CD4-positive, alpha-beta memory T cell (primary cell): ENCODE measurements around the gene ENTHD1. TPM values are rescaled to one million over a fixed set of nuclear protein-coding genes. Genes with fewer than 3 reads are reported as not detected.

Source experiments
- CTCF ChIA-PET: fragments of 350-600 bp; sonication (Branson Sonifier 250); formaldehyde crosslinking; loops from one replicate; lab custom pipeline; 2021; ENCODE audit warnings: inconsistent platforms; ENCODE audit not compliant: partially characterized antibody; lab: Charles Lee
- POLR2A ChIA-PET: fragments of 350-600 bp; sonication (Branson Sonifier 250); formaldehyde crosslinking; loops from one replicate; lab custom pipeline; 2021; ENCODE audit not compliant: partially characterized antibody; lab: Charles Lee
- DNase-seq, 5 donors: peaks; one replicate each; pipeline versions ENCODE4 v3.0.0 to v3.0.0-alpha.2; 2020 to 2022; ENCODE audit warnings: mixed read lengths in 1 of 5
- H3K27ac ChIP-seq: one replicate; pipeline ENCODE4 v1.7.0; 2013; ENCODE audit warnings: low read depth, low read length
- H3K27me3 ChIP-seq: 2 replicates; pipeline ENCODE4 v1.7.0; 2013; ENCODE audit warnings: mild to moderate bottlenecking, low read length, moderate library complexity; ENCODE audit not compliant: insufficient read depth
- H3K36me3 ChIP-seq: 2 replicates; pipeline ENCODE4 v1.7.0; 2013; ENCODE audit warnings: mild to moderate bottlenecking, low read length, moderate library complexity; ENCODE audit not compliant: insufficient read depth
- H3K4me1 ChIP-seq: 2 replicates; pipeline ENCODE4 v1.7.0; 2013; ENCODE audit warnings: mild to moderate bottlenecking, low read length, moderate library complexity; ENCODE audit not compliant: insufficient read depth
- H3K4me3 ChIP-seq, 2 donors: one replicate each; pipeline ENCODE4 v1.7.0; 2013; ENCODE audit warnings: low read length in 2 of 2, mild to moderate bottlenecking in 1 of 2
- H3K9me3 ChIP-seq, 2 donors: one replicate each; pipeline ENCODE4 v1.7.0; 2013; ENCODE audit warnings: low read length in 2 of 2, control low read depth in 1 of 2; ENCODE audit not compliant: control insufficient read depth in 1 of 2
- H3K27ac Mint-ChIP-seq, 7 donors: one replicate each; pipeline ENCODE4 v1.8.0; 2020 to 2021; ENCODE audit warnings: mixed read lengths in 7 of 7, mild to moderate bottlenecking in 6 of 7, inconsistent platforms in 3 of 7, moderate library complexity in 3 of 7
- H3K27me3 Mint-ChIP-seq, 2 donors: one replicate each; pipeline ENCODE4 v1.8.0; 2020 to 2021; ENCODE audit warnings: mixed read lengths in 2 of 2
- H3K36me3 Mint-ChIP-seq, 2 donors: one replicate each; pipeline ENCODE4 v1.8.0; 2020 to 2021; ENCODE audit warnings: mixed read lengths in 2 of 2, inconsistent platforms in 1 of 2, mild to moderate bottlenecking in 1 of 2
- H3K4me1 Mint-ChIP-seq, 4 donors: one replicate each; pipeline ENCODE4 v1.8.0; 2020 to 2021; ENCODE audit warnings: mixed read lengths in 4 of 4, mild to moderate bottlenecking in 1 of 4
- H3K4me3 Mint-ChIP-seq, 8 donors: one replicate each; pipeline ENCODE4 v1.8.0; 2020 to 2021; ENCODE audit warnings: mixed read lengths in 8 of 8, mild to moderate bottlenecking in 7 of 8, moderate library complexity in 6 of 8, inconsistent platforms in 3 of 8
- H3K9me3 Mint-ChIP-seq, 8 donors: one replicate each; pipeline ENCODE4 v1.8.0; 2020 to 2021; ENCODE audit warnings: mixed read lengths in 8 of 8, mild to moderate bottlenecking in 5 of 8, inconsistent platforms in 3 of 8, moderate library complexity in 1 of 8
- intact Hi-C: fragments of 100-400 bp; cut with micrococcal nuclease; formaldehyde crosslinking; loops from one replicate; pipeline ENCODE4 v1.15.1; 2023
- polyA plus RNA-seq, 2 donors: library from polyadenylated mRNA; unstranded; fragments of 300-500 nt; fragmentation: Illumina TruSeq; gene quantifications; one replicate each; pipeline ENCODE4 v1.2.3, GENCODE V29; 2021
- total RNA-seq, 2 experiments: library from RNA; stranded (reverse); gene quantifications; one replicate each; pipeline ENCODE4 v1.2.3, GENCODE V29; 2021

The ENTHD1 gene
- total RNA-seq (under 1 TPM; 0.26 to 0.47 TPM), polyA plus RNA-seq (under 1 TPM; 0.10 to 0.14 TPM)

GRCh38 chr22:39893526-39893925 is at the start of gene ENTHD1:
Gene ENTHD1, minus strand, starts transcription at chr22:39893760. Its CDS starts 6,012 bp downstream, at chr22:39887748.
- peaks cover 0 to 2% (median 0%) of the 10 kb centered on the region in 8 donors for H3K9me3 Mint-ChIP-seq
- ChIA-PET POLR2A (no interaction called here), CTCF (interaction anchor here (1.2 kb wide), 1 partner anchor 131 kb away, joined by 3 read pairs; no protein-coding TSS in a partner anchor)
- intact Hi-C loops, result no loop called here
- Histone ChIP-seq H3K4me1 (peaks cover 13% of the 10 kb centered on the region), H3K27ac (no peak within 1 kb of the TSS), H3K9me3 (no peaks in the 10 kb centered on the region), H3K36me3 (no peaks in the 10 kb centered on the region), H3K4me3 (no peak within 1 kb of the TSS), H3K27me3 (no peaks in the 10 kb centered on the region)
- no peak within 1 kb of the TSS for H3K27ac Mint-ChIP-seq
- no peaks in the 10 kb centered on the region for H3K27me3 Mint-ChIP-seq
- no peaks in the 10 kb centered on the region for H3K36me3 Mint-ChIP-seq
- DNase-seq, result no peak
- peaks cover 6 to 14% (median 9%) of the 10 kb centered on the region in 4 donors for H3K4me1 Mint-ChIP-seq
- H3K4me3 Mint-ChIP-seq, result peak within 1 kb of the TSS in 1 of 8 donors; percentile 17

- no peak for DNase-seq
- H3K27me3 Mint-ChIP-seq, result no peaks in the 10 kb centered on the region
- H3K36me3 Mint-ChIP-seq, result peaks cover 11 to 34% of the 10 kb centered on the region in 2 donors
- H3K27ac Mint-ChIP-seq, result peak overlapping the region in 6 of 7 donors; percentile 87 to 94 (median 92)
- POLR2A ChIA-PET, result interaction anchor here (1.0 to 2.9 kb wide), 8 partner anchors 8 to 423 kb away, joined by 3 to 16 read pairs (median 6); partner anchors contain the start of gene ATF4
- CTCF ChIA-PET, result interaction anchor here (0.5 to 2.9 kb wide), 19 partner anchors 8 to 409 kb away, joined by 3 to 19 read pairs (median 5); no protein-coding TSS in a partner anchor
- no peaks in the 10 kb centered on the region for H3K9me3 Mint-ChIP-seq
- peaks cover 16% of the 10 kb centered on the region for H3K36me3 ChIP-seq
- no peaks in the 10 kb centered on the region for H3K27me3 ChIP-seq
- H3K9me3 ChIP-seq, result no peaks in the 10 kb centered on the region
- peak overlapping the region; percentile 55 for H3K27ac ChIP-seq
- H3K4me3 Mint-ChIP-seq, result peak overlapping the region in 6 of 8 donors; percentile 46 to 80 (median 62)
- intact Hi-C loops, result loop anchor here (10.0 kb wide), 3 partner anchors 81 to 379 kb away; no protein-coding TSS in a partner anchor
- peaks cover 100% of the 10 kb centered on the region for H3K4me1 ChIP-seq
- no peak overlapping the region for H3K4me3 ChIP-seq
- peaks cover 70 to 96% (median 82%) of the 10 kb centered on the region in 4 donors for H3K4me1 Mint-ChIP-seq
Measured at GRCh38 chr22:39943337-39943736, 49.8 kb upstream of the ENTHD1 start.

- intact Hi-C loops, result loop anchor here (10.0 kb wide), 3 partner anchors 82 to 378 kb away; no protein-coding TSS in a partner anchor
- ChIA-PET POLR2A (interaction anchor here (0.5 to 2.9 kb wide), 15 partner anchors 9 to 423 kb away, joined by 3 to 16 read pairs (median 4); partner anchors contain the start of gene ATF4), CTCF (interaction anchor here (0.8 to 2.9 kb wide), 25 partner anchors 8 to 433 kb away, joined by 3 to 19 read pairs (median 5); partner anchors contain the start of gene GRAP2)
- peaks cover 9 to 37% of the 10 kb centered on the region in 2 donors for H3K36me3 Mint-ChIP-seq
- H3K27me3 Mint-ChIP-seq, result no peaks in the 10 kb centered on the region
- peak overlapping the region in 7 of 8 donors; percentile 43 to 80 (median 61) for H3K4me3 Mint-ChIP-seq
- peaks cover 100% of the 10 kb centered on the region for H3K4me1 ChIP-seq
- no peaks in the 10 kb centered on the region for H3K9me3 Mint-ChIP-seq
- no peaks in the 10 kb centered on the region for H3K27me3 ChIP-seq
- DNase-seq, result peak in 1 of 5 donors; percentile 42
- H3K4me3 ChIP-seq, result no peak overlapping the region
- no peaks in the 10 kb centered on the region for H3K9me3 ChIP-seq
- H3K27ac ChIP-seq, result peak overlapping the region; percentile 55
- H3K4me1 Mint-ChIP-seq, result peaks cover 74 to 96% (median 84%) of the 10 kb centered on the region in 4 donors
- peaks cover 9% of the 10 kb centered on the region for H3K36me3 ChIP-seq
- H3K27ac Mint-ChIP-seq, result peak overlapping the region in 6 of 7 donors; percentile 87 to 94 (median 92)
Measured at GRCh38 chr22:39942439-39943230, 49.1 kb upstream of the ENTHD1 start.

GRCh38 chr22:39941601-39942000 is 48.0 kb upstream of the ENTHD1 start:
- CTCF ChIA-PET, result interaction anchor here (0.8 to 2.9 kb wide), 13 partner anchors 8 to 407 kb away, joined by 3 to 19 read pairs (median 6); partner anchors contain the start of gene GRAP2
- intact Hi-C loops, result loop anchor here (10.0 kb wide), 3 partner anchors 83 to 377 kb away; no protein-coding TSS in a partner anchor
- H3K27me3 Mint-ChIP-seq, result no peaks in the 10 kb centered on the region
- no peaks in the 10 kb centered on the region for H3K9me3 Mint-ChIP-seq
- POLR2A ChIA-PET, result interaction anchor here (0.6 to 2.9 kb wide), 6 partner anchors 10 to 182 kb away, joined by 3 to 12 read pairs (median 5); no protein-coding TSS in a partner anchor
- Histone ChIP-seq H3K27me3 (no peaks in the 10 kb centered on the region), H3K9me3 (no peaks in the 10 kb centered on the region), H3K4me3 (no peak overlapping the region), H3K4me1 (peaks cover 100% of the 10 kb centered on the region), H3K36me3 (no peaks in the 10 kb centered on the region), H3K27ac (peak overlapping the region; percentile 55)
- peaks cover 0 to 30% of the 10 kb centered on the region in 2 donors for H3K36me3 Mint-ChIP-seq
- DNase-seq, result no peak
- peak overlapping the region in 6 of 7 donors; percentile 82 to 93 (median 88) for H3K27ac Mint-ChIP-seq
- peak overlapping the region in 3 of 8 donors; percentile 3 to 58 (median 11) for H3K4me3 Mint-ChIP-seq
- H3K4me1 Mint-ChIP-seq, result peaks cover 75 to 96% (median 85%) of the 10 kb centered on the region in 4 donors

GRCh38 chr22:39940757-39941305 is 47.3 kb upstream of the ENTHD1 start:
- H3K36me3 ChIP-seq, result no peaks in the 10 kb centered on the region
- Mint-ChIP-seq H3K27me3 (no peaks in the 10 kb centered on the region), H3K27ac (peak overlapping the region in 6 of 7 donors; percentile 48 to 91 (median 89)), H3K36me3 (peaks cover 0 to 32% of the 10 kb centered on the region in 2 donors), H3K4me1 (peaks cover 78 to 96% (median 87%) of the 10 kb centered on the region in 4 donors), H3K9me3 (no peaks in the 10 kb centered on the region), H3K4me3 (peak overlapping the region in 7 of 8 donors; percentile 26 to 79 (median 57))
- no peaks in the 10 kb centered on the region for H3K27me3 ChIP-seq
- CTCF ChIA-PET, result interaction anchor here (2.8 to 2.9 kb wide), 2 partner anchors 15 to 406 kb away, joined by 11 to 19 read pairs; no protein-coding TSS in a partner anchor
- intact Hi-C loops, result loop anchor here (1.0 to 10.0 kb wide), 6 partner anchors 40 to 407 kb away; partner anchors contain the start of gene GRAP2
- no peak overlapping the region for H3K4me3 ChIP-seq
- DNase-seq, result peak; percentile 60 to 72 (median 67)
- no peaks in the 10 kb centered on the region for H3K9me3 ChIP-seq
- POLR2A ChIA-PET, result interaction anchor here (2.9 kb wide), 1 partner anchor 10 kb away, joined by 12 read pairs; no protein-coding TSS in a partner anchor
- peaks cover 100% of the 10 kb centered on the region for H3K4me1 ChIP-seq
- H3K27ac ChIP-seq, result peak overlapping the region; percentile 29

- peaks cover 0 to 33% of the 10 kb centered on the region in 2 donors for H3K36me3 Mint-ChIP-seq
- H3K9me3 Mint-ChIP-seq, result no peaks in the 10 kb centered on the region
- Histone ChIP-seq H3K27ac (peak overlapping the region; percentile 29), H3K36me3 (no peaks in the 10 kb centered on the region), H3K27me3 (no peaks in the 10 kb centered on the region), H3K9me3 (no peaks in the 10 kb centered on the region), H3K4me3 (no peak overlapping the region), H3K4me1 (peaks cover 100% of the 10 kb centered on the region)
- no peaks in the 10 kb centered on the region for H3K27me3 Mint-ChIP-seq
- intact Hi-C loops, result loop anchor here (1.0 to 10.0 kb wide), 7 partner anchors 39 to 406 kb away; partner anchors contain the start of gene GRAP2
- no peak for DNase-seq
- H3K4me1 Mint-ChIP-seq, result peaks cover 79 to 96% (median 89%) of the 10 kb centered on the region in 4 donors
- peak overlapping the region in 4 of 8 donors; percentile 57 to 79 (median 64) for H3K4me3 Mint-ChIP-seq
- CTCF ChIA-PET, result interaction anchor here (0.7 to 1.6 kb wide), 8 partner anchors 10 to 408 kb away, joined by 3 to 5 read pairs (median 4); no protein-coding TSS in a partner anchor
- peak overlapping the region in 6 of 7 donors; percentile 88 to 91 (median 89) for H3K27ac Mint-ChIP-seq
- POLR2A ChIA-PET, result interaction anchor here (0.9 to 4.5 kb wide), 5 partner anchors 11 to 104 kb away, joined by 3 to 44 read pairs (median 4); no protein-coding TSS in a partner anchor
Measured at GRCh38 chr22:39939830-39940229, 46.3 kb upstream of the ENTHD1 start.
